Activated CD4-positive, alpha-beta memory T cell treated with anti-CD3 and anti-CD28 coated beads, Interleukin-2, amount 10 ng/mL, durations not matched to agents 7 days and 5 days (primary cell): ENCODE measurements around the gene SPATS2. TPM values are rescaled to one million over a fixed set of nuclear protein-coding genes. Genes with fewer than 3 reads are reported as not detected.

Experiments
- CTCF ChIA-PET: fragments of 350-600 bp; sonication (Branson Sonifier 250); formaldehyde crosslinking; loops from one replicate; lab custom pipeline; 2021; ENCODE audit warnings: antibody characterized with exemption, inconsistent platforms; lab: Charles Lee
- POLR2A ChIA-PET: fragments of 350-600 bp; sonication (Branson Sonifier 250); formaldehyde crosslinking; loops from one replicate; lab custom pipeline; 2021; ENCODE audit warnings: antibody characterized with exemption; lab: Charles Lee
- DNase-seq: peaks from one replicate; pipeline ENCODE4 v3.0.0-alpha.2; 2020
- H3K27ac Mint-ChIP-seq: one replicate; pipeline ENCODE4 v1.8.0; 2021; ENCODE audit warnings: mild to moderate bottlenecking, mixed read lengths
- H3K27me3 Mint-ChIP-seq: one replicate; pipeline ENCODE4 v1.8.0; 2021; ENCODE audit warnings: mixed read lengths
- H3K36me3 Mint-ChIP-seq: one replicate; pipeline ENCODE4 v1.8.0; 2021; ENCODE audit warnings: low read depth, mixed read lengths
- H3K4me1 Mint-ChIP-seq: one replicate; pipeline ENCODE4 v1.8.0; 2021; ENCODE audit warnings: mixed read lengths
- H3K4me3 Mint-ChIP-seq: one replicate; pipeline ENCODE4 v1.8.0; 2021; ENCODE audit warnings: mild to moderate bottlenecking, mixed read lengths
- H3K9me3 Mint-ChIP-seq: one replicate; pipeline ENCODE4 v1.8.0; 2021; ENCODE audit warnings: mixed read lengths
- total RNA-seq, 2 experiments: library from RNA; stranded (reverse); gene quantifications; one replicate each; pipeline ENCODE4 v1.2.3, GENCODE V29; 2021

The SPATS2 gene
- total RNA-seq, 2 experiments from 2014 or later, result 12.3 to 15.6 TPM

- Mint-ChIP-seq H3K36me3 (peaks cover 8% of the 10 kb centered on the region), H3K27me3 (peaks cover 86% of the 10 kb centered on the region), H3K9me3 (no peaks in the 10 kb centered on the region), H3K4me3 (peak within 1 kb of the TSS; percentile 59), H3K4me1 (peaks cover 19% of the 10 kb centered on the region), H3K27ac (no peak within 1 kb of the TSS)
- POLR2A ChIA-PET, result interaction anchor here (0.6 to 4.1 kb wide), 6 partner anchors 13 to 210 kb away, joined by 3 to 17 read pairs (median 4); partner anchors contain the start of genes PRPH and TROAP
- DNase-seq, result peak; percentile 87
- CTCF ChIA-PET, result interaction anchor here (0.6 to 7.7 kb wide), 20 partner anchors 10 to 915 kb away, joined by 3 to 51 read pairs (median 3); partner anchors contain the start of genes DNAJC22, PRPH and TROAP
Measured at GRCh38 chr12:49336645-49337584, 30.3 kb upstream of the SPATS2 start, which contains the start of gene C1QL4. C1QL4 (minus strand) TSS chr12:49337188; CDS start chr12:49336477, 711 bp downstream.

- Mint-ChIP-seq H3K4me3 (no peak overlapping the region), H3K4me1 (peaks cover 29% of the 10 kb centered on the region), H3K9me3 (no peaks in the 10 kb centered on the region), H3K36me3 (no peaks in the 10 kb centered on the region), H3K27ac (no peak overlapping the region), H3K27me3 (peaks cover 90% of the 10 kb centered on the region)
- ChIA-PET POLR2A (interaction anchor here (1.7 to 4.1 kb wide), 2 partner anchors 16 to 45 kb away, joined by 5 to 17 read pairs; partner anchors contain the start of genes PRPH and TROAP), CTCF (interaction anchor here (1.1 to 7.7 kb wide), 7 partner anchors 9 to 175 kb away, joined by 3 to 51 read pairs (median 4); partner anchors contain the start of genes PRPH and TROAP)
- no peak for DNase-seq
Measured at GRCh38 chr12:49338830-49339463, 28.3 kb upstream of the SPATS2 start.

- no peak overlapping the region for H3K27ac Mint-ChIP-seq
- ChIA-PET CTCF (interaction anchor here (1.1 to 1.5 kb wide), 3 partner anchors 8 to 51 kb away, joined by 4 to 5 read pairs (median 4); partner anchors contain the start of gene PRPH), POLR2A (interaction anchor here (1.7 kb wide), 1 partner anchor 17 kb away, joined by 5 read pairs; the partner anchor contains the start of gene TROAP)
- no peak for DNase-seq
- H3K4me3 Mint-ChIP-seq, result no peak overlapping the region
- H3K36me3 Mint-ChIP-seq, result no peaks in the 10 kb centered on the region
- H3K9me3 Mint-ChIP-seq, result no peaks in the 10 kb centered on the region
- H3K4me1 Mint-ChIP-seq, result peaks cover 29% of the 10 kb centered on the region
- peaks cover 91% of the 10 kb centered on the region for H3K27me3 Mint-ChIP-seq
Measured at GRCh38 chr12:49339464-49339861, 27.8 kb upstream of the SPATS2 start.

- POLR2A ChIA-PET, result interaction anchor here (1.7 kb wide), 1 partner anchor 18 kb away, joined by 5 read pairs; the partner anchor contains the start of gene TROAP
- Mint-ChIP-seq H3K36me3 (no peaks in the 10 kb centered on the region), H3K4me3 (no peak overlapping the region)
Measured at GRCh38 chr12:49340095-49340870, 27.0 kb upstream of the SPATS2 start.

GRCh38 chr12:49340971-49341776, 26.1 kb upstream of the SPATS2 start:
- Mint-ChIP-seq H3K4me1 (peaks cover 35% of the 10 kb centered on the region), H3K9me3 (no peaks in the 10 kb centered on the region), H3K27me3 (peaks cover 87% of the 10 kb centered on the region), H3K36me3 (no peaks in the 10 kb centered on the region), H3K27ac (no peak overlapping the region), H3K4me3 (no peak overlapping the region)
- POLR2A ChIA-PET, result interaction anchor here (1.3 to 2.7 kb wide), 4 partner anchors 17 to 53 kb away, joined by 4 to 17 read pairs (median 8); partner anchors contain the start of genes PRPH and TROAP
- CTCF ChIA-PET, result interaction anchor here (0.7 to 3.8 kb wide), 14 partner anchors 8 to 407 kb away, joined by 3 to 52 read pairs (median 10); partner anchors contain the start of genes PRPH, SPATS2 and TROAP
- no peak for DNase-seq

More at GRCh38 chr12:49340095-49340870, 27.0 kb upstream of the SPATS2 start:
- Mint-ChIP-seq H3K27me3 (peaks cover 86% of the 10 kb centered on the region), H3K4me1 (peaks cover 29% of the 10 kb centered on the region), H3K9me3 (no peaks in the 10 kb centered on the region), H3K27ac (no peak overlapping the region)
- DNase-seq, result no peak
- CTCF ChIA-PET, result interaction anchor here (1.4 to 1.5 kb wide), 2 partner anchors 8 to 45 kb away, joined by 4 read pairs; partner anchors contain the start of gene PRPH

- no peak for DNase-seq
- Mint-ChIP-seq H3K4me1 (peaks cover 40% of the 10 kb centered on the region), H3K27me3 (peaks cover 90% of the 10 kb centered on the region), H3K27ac (no peak overlapping the region), H3K9me3 (no peaks in the 10 kb centered on the region), H3K4me3 (no peak overlapping the region), H3K36me3 (no peaks in the 10 kb centered on the region)
- ChIA-PET POLR2A (interaction anchor here (0.9 to 2.7 kb wide), 7 partner anchors 17 to 211 kb away, joined by 3 to 17 read pairs (median 4); partner anchors contain the start of genes PRPH, SPATS2, TROAP and TUBA1B), CTCF (interaction anchor here (0.6 to 3.8 kb wide), 16 partner anchors 9 to 407 kb away, joined by 3 to 52 read pairs (median 8); partner anchors contain the start of genes PRPH, SPATS2 and TROAP)
Measured at GRCh38 chr12:49341777-49342065, 25.5 kb upstream of the SPATS2 start.

GRCh38 chr12:49342066-49342913, 25.0 kb upstream of the SPATS2 start:
- H3K27ac Mint-ChIP-seq, result no peak overlapping the region
- H3K4me3 Mint-ChIP-seq, result peak overlapping the region; percentile 35
- CTCF ChIA-PET, result interaction anchor here (0.6 to 3.8 kb wide), 24 partner anchors 9 to 406 kb away, joined by 3 to 52 read pairs (median 4); partner anchors contain the start of genes PRPH, SPATS2 and TROAP
- H3K36me3 Mint-ChIP-seq, result no peaks in the 10 kb centered on the region
- peaks cover 40% of the 10 kb centered on the region for H3K4me1 Mint-ChIP-seq
- H3K9me3 Mint-ChIP-seq, result no peaks in the 10 kb centered on the region
- DNase-seq, result peak; percentile 80
- H3K27me3 Mint-ChIP-seq, result peaks cover 90% of the 10 kb centered on the region
- POLR2A ChIA-PET, result interaction anchor here (0.9 to 2.7 kb wide), 8 partner anchors 16 to 211 kb away, joined by 3 to 17 read pairs (median 4); partner anchors contain the start of genes PRPH, SPATS2, TROAP and TUBA1B

- H3K4me3 Mint-ChIP-seq, result peak overlapping the region; percentile 35
- H3K27me3 Mint-ChIP-seq, result peaks cover 89% of the 10 kb centered on the region
- H3K4me1 Mint-ChIP-seq, result peaks cover 37% of the 10 kb centered on the region
- no peak overlapping the region for H3K27ac Mint-ChIP-seq
- no peaks in the 10 kb centered on the region for H3K36me3 Mint-ChIP-seq
- POLR2A ChIA-PET, result interaction anchor here (0.7 to 2.7 kb wide), 7 partner anchors 11 to 212 kb away, joined by 3 to 17 read pairs (median 4); partner anchors contain the start of genes PRPH, SPATS2, TROAP and TUBA1B
- CTCF ChIA-PET, result interaction anchor here (0.6 to 3.8 kb wide), 19 partner anchors 9 to 405 kb away, joined by 3 to 52 read pairs (median 5); partner anchors contain the start of genes PRPH, SPATS2 and TROAP
- DNase-seq, result no peak
- H3K9me3 Mint-ChIP-seq, result no peaks in the 10 kb centered on the region
Measured at GRCh38 chr12:49342914-49343731, 24.1 kb upstream of the SPATS2 start.

GRCh38 chr12:49344486-49345050, 22.7 kb upstream of the SPATS2 start:
- Mint-ChIP-seq H3K27me3 (peaks cover 86% of the 10 kb centered on the region), H3K9me3 (no peaks in the 10 kb centered on the region), H3K27ac (no peak overlapping the region), H3K4me3 (no peak overlapping the region), H3K36me3 (no peaks in the 10 kb centered on the region), H3K4me1 (peaks cover 37% of the 10 kb centered on the region)
- POLR2A ChIA-PET, result no interaction called here
- CTCF ChIA-PET, result interaction anchor here (3.3 to 3.8 kb wide), 2 partner anchors 8 to 13 kb away, joined by 20 to 33 read pairs; no protein-coding TSS in a partner anchor
- no peak for DNase-seq
